Activated T-helper 9 cell treated with anti-CD3 and anti-CD28 coated beads, Interleukin-2, amount 50 U/mL, for 16 hours (primary cell): ENCODE measurements around the gene PPP1R36.
"Not testable (repeated sequence)": the region's sequence is repeated elsewhere in the genome, so short reads cannot be mapped to it uniquely, and the experiment has no call there.

ENCODE experiments used
- DNase-seq: peaks from one replicate; pipeline ENCODE4 v3.0.0-alpha.2; 2020; ENCODE audit warnings: low read depth

Gene PPP1R36

GRCh38 chr14:64569138-64569631 lies 19.4 kb downstream of the PPP1R36 start:
- DNase-seq = no peak

GRCh38 chr14:64569646-64570045 lies 19.9 kb downstream of the PPP1R36 start:
- DNase-seq = not testable (repeated sequence)

- DNase-seq = no peak
These were observed 22.8 kb downstream of the PPP1R36 start for GRCh38 chr14:64572386-64573104.

- DNase-seq = no peak
These were observed 23.3 kb downstream of the PPP1R36 start for GRCh38 chr14:64573109-64573508.

GRCh38 chr14:64574371-64575107 lies 24.8 kb downstream of the PPP1R36 start:
- DNase-seq = no peak

GRCh38 chr14:64577211-64577610 lies 27.4 kb downstream of the PPP1R36 start:
- no peak for DNase-seq

GRCh38 chr14:64580467-64580866 lies 30.7 kb downstream of the PPP1R36 start:
- DNase-seq = no peak

GRCh38 chr14:64581363-64581762 lies 31.6 kb downstream of the PPP1R36 start:
- DNase-seq = no peak

GRCh38 chr14:64581817-64582216 lies 32.1 kb downstream of the PPP1R36 start:
- no peak for DNase-seq

- no peak for DNase-seq
These were observed 34.4 kb downstream of the PPP1R36 start for GRCh38 chr14:64584190-64584589.

- no peak for DNase-seq
These were observed 42.0 kb downstream of the PPP1R36 start for GRCh38 chr14:64591809-64592208.

- DNase-seq = no peak
These were observed 44.7 kb downstream of the PPP1R36 start for GRCh38 chr14:64594438-64594837.

- no peak for DNase-seq
These were observed 48.6 kb downstream of the PPP1R36 start for GRCh38 chr14:64598404-64598803.

- no peak for DNase-seq
These were observed 51.8 kb downstream of the PPP1R36 start for GRCh38 chr14:64601571-64601970.

GRCh38 chr14:64602826-64603225 lies 53.1 kb downstream of the PPP1R36 start:
- no peak for DNase-seq

- DNase-seq = no peak
These were observed 54.2 kb downstream of the PPP1R36 start for GRCh38 chr14:64604001-64604400.

GRCh38 chr14:64604881-64605280 lies 55.1 kb downstream of the PPP1R36 start:
- no peak for DNase-seq

- DNase-seq = no peak
These were observed 56.3 kb downstream of the PPP1R36 start for GRCh38 chr14:64605926-64606685.

- no peak for DNase-seq
These were observed 60.4 kb downstream of the PPP1R36 start for GRCh38 chr14:64610049-64610746.

GRCh38 chr14:64611358-64612020 lies 61.7 kb downstream of the PPP1R36 start:
- DNase-seq = no peak

- DNase-seq = no peak
These were observed 62.2 kb downstream of the PPP1R36 start for GRCh38 chr14:64612021-64612380.
